ENCODE data around the gene USP4. TPM values are rescaled to one million over a fixed set of nuclear protein-coding genes. Genes with fewer than 3 reads are reported as not detected.

USP4 gene
- total RNA-seq, 1 experiment from 2014 or later: 43.5 TPM

DNA sequence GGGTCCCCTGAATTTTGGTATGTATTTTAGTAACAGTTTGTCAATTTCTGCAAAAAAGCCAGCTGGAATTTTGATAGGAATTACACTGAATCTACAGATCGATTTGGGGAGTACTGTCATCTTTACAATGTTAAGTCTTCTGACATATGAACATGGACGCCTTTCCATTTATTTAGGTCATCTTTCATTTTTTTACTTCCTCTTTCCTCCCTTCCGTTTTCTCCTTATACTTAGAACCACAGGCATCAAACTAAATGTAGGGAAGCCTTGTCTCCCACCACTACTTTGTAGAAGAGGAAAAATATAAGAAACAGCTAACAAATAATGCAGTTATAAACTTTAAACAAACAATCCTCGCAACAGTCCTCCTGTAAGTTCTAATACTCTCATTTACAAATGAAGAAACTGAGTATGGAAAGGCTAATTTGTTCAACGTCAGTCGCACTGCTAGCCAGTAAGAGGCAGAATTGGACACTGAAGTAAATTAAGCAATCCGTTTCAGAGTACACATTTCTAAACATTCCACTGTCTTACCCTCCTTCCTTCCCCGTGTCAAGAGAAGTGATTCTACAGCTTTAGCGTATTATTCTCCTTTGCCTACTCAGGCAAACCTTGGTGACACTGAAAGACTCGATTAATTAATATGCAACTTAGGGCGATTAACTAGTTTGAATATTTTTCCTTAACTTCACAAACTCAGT is 46.4 kb upstream of the USP4 start:
- CTCF ChIA-PET: no interaction called here
- DNase-seq: no peak
- no TSS peak for BruUV-seq (replicated peaks)
- Mint-ChIP-seq H3K27ac (ENCODE audit: unreplicated experiment) (no peak overlapping the region), H3K4me3 (ENCODE audit: low read depth, unreplicated experiment) (no peak overlapping the region), H3K9me3 (ENCODE audit: low read depth, unreplicated experiment) (no peaks in the 10 kb centered on the region), H3K36me3 (ENCODE audit: insufficient read depth, unreplicated experiment) (peaks cover 6% of the 10 kb centered on the region), H3K27me3 (ENCODE audit: unreplicated experiment) (no peaks in the 10 kb centered on the region), H3K4me1 (ENCODE audit: low read depth, unreplicated experiment) (no peaks in the 10 kb centered on the region)
- intact Hi-C loops (cut with micrococcal nuclease; ENCODE audit: unreplicated experiment): no loop called here
- TF ChIP-seq, protein P1, sequence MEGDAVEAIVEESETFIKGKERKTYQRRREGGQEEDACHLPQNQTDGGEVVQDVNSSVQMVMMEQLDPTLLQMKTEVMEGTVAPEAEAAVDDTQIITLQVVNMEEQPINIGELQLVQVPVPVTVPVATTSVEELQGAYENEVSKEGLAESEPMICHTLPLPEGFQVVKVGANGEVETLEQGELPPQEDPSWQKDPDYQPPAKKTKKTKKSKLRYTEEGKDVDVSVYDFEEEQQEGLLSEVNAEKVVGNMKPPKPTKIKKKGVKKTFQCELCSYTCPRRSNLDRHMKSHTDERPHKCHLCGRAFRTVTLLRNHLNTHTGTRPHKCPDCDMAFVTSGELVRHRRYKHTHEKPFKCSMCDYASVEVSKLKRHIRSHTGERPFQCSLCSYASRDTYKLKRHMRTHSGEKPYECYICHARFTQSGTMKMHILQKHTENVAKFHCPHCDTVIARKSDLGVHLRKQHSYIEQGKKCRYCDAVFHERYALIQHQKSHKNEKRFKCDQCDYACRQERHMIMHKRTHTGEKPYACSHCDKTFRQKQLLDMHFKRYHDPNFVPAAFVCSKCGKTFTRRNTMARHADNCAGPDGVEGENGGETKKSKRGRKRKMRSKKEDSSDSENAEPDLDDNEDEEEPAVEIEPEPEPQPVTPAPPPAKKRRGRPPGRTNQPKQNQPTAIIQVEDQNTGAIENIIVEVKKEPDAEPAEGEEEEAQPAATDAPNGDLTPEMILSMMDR (IDR thresholded peaks at IDR 0.05; ENCODE audit: unreplicated experiment): no peak

DNA sequence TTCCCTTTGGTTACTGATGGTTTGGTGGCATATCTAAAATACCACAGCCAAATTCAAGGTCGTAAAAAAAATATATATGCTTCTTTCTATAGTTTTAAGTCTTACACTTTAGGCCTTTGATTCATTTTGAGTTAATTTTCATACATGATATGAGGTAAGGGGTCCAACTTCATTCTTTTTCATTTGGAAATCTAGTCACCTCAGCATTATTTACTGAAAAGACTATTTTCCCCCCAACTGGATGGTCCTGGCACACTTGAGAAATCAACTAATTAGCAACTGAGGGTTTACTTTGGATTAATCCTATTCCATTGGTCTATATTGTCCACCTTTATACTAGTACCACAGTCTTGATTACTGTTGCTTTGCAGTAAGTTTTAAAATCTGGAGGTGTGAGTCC is 45.8 kb upstream of the USP4 start:
- Mint-ChIP-seq H3K4me3 (ENCODE audit: low read depth, unreplicated experiment) (no peak overlapping the region), H3K27ac (ENCODE audit: unreplicated experiment) (no peak overlapping the region), H3K9me3 (ENCODE audit: low read depth, unreplicated experiment) (no peaks in the 10 kb centered on the region), H3K27me3 (ENCODE audit: unreplicated experiment) (no peaks in the 10 kb centered on the region), H3K4me1 (ENCODE audit: low read depth, unreplicated experiment) (no peaks in the 10 kb centered on the region), H3K36me3 (ENCODE audit: insufficient read depth, unreplicated experiment) (peaks cover 6% of the 10 kb centered on the region)
- no peak for DNase-seq
- no TSS peak for BruUV-seq (replicated peaks)
- intact Hi-C loops (cut with micrococcal nuclease; ENCODE audit: unreplicated experiment): no loop called here
- CTCF ChIA-PET: no interaction called here
- TF ChIP-seq, protein P1 (IDR thresholded peaks at IDR 0.05; ENCODE audit: unreplicated experiment): no peak

GRCh38 chr3:49383387-49383786 is 43.5 kb upstream of the USP4 start:
- Mint-ChIP-seq H3K36me3 (ENCODE audit: insufficient read depth, unreplicated experiment) (peaks cover 6% of the 10 kb centered on the region), H3K27ac (ENCODE audit: unreplicated experiment) (no peak overlapping the region), H3K9me3 (ENCODE audit: low read depth, unreplicated experiment) (peaks cover 4% of the 10 kb centered on the region), H3K4me3 (ENCODE audit: low read depth, unreplicated experiment) (no peak overlapping the region), H3K27me3 (ENCODE audit: unreplicated experiment) (no peaks in the 10 kb centered on the region), H3K4me1 (ENCODE audit: low read depth, unreplicated experiment) (no peaks in the 10 kb centered on the region)
- CTCF ChIA-PET: no interaction called here
- BruUV-seq (replicated peaks): no TSS peak
- DNase-seq: no peak
- intact Hi-C loops (cut with micrococcal nuclease; ENCODE audit: unreplicated experiment): no loop called here
- TF ChIP-seq, protein P1 (IDR thresholded peaks at IDR 0.05; ENCODE audit: unreplicated experiment): no peak

GRCh38 chr3:49378249-49378895 is 38.5 kb upstream of the USP4 start:
- BruUV-seq (replicated peaks): no TSS peak
- TF ChIP-seq, protein P1 (IDR thresholded peaks at IDR 0.05; ENCODE audit: unreplicated experiment): no peak
- H3K9me3 Mint-ChIP-seq (ENCODE audit: low read depth, unreplicated experiment): peaks cover 7% of the 10 kb centered on the region
- DNase-seq: no peak
- intact Hi-C loops (cut with micrococcal nuclease; ENCODE audit: unreplicated experiment): no loop called here
- H3K4me1 Mint-ChIP-seq (ENCODE audit: low read depth, unreplicated experiment): no peaks in the 10 kb centered on the region
- H3K27ac Mint-ChIP-seq (ENCODE audit: unreplicated experiment): no peak overlapping the region
- H3K36me3 Mint-ChIP-seq (ENCODE audit: insufficient read depth, unreplicated experiment): peaks cover 18% of the 10 kb centered on the region
- CTCF ChIA-PET: interaction anchor here (0.7 kb wide), 1 partner anchor 86 kb away, joined by 12 read pairs; no protein-coding TSS in a partner anchor
- no peaks in the 10 kb centered on the region for H3K27me3 Mint-ChIP-seq (ENCODE audit: unreplicated experiment)
- no peak overlapping the region for H3K4me3 Mint-ChIP-seq (ENCODE audit: low read depth, unreplicated experiment)

Measured in Calu3 (cell line).